GM03348 (cell line): Measurements from ENCODE around the gene F11R.
A peak's percentile ranks its signal among the peaks of the same experiment; 100 is the strongest.
"Not testable (repeated sequence)": the region's sequence is repeated elsewhere in the genome, so short reads cannot be mapped to it uniquely, and the experiment has no call there.

Source experiments
- DNase-seq: peaks from one replicate; pipeline ENCODE4 v3.0.0; 2012; ENCODE audit warnings: low spot score

Gene F11R

GRCh38 chr1:161044535-161044907 is 23.6 kb upstream of the F11R start:
- DNase-seq, result peak; percentile 31

GRCh38 chr1:161039546-161039945 is 18.6 kb upstream of the F11R start:
- no peak for DNase-seq

GRCh38 chr1:161039154-161039545 is 18.2 kb upstream of the F11R start:
- DNase-seq, result no peak

- no peak for DNase-seq
Measured at GRCh38 chr1:161038523-161039153, 17.7 kb upstream of the F11R start, which contains the start of gene TSTD1. TSS of gene TSTD1 (minus strand) at chr1:161038964. CDS start at chr1:161038889, 75 bp downstream.

- no peak for DNase-seq
Measured at GRCh38 chr1:161037661-161038522, 16.9 kb upstream of the F11R start.

- no peak for DNase-seq
Measured at GRCh38 chr1:161033751-161034150, 12.8 kb upstream of the F11R start.

- no peak for DNase-seq
Measured at GRCh38 chr1:161032409-161032808, 11.5 kb upstream of the F11R start.

- no peak for DNase-seq
Measured at GRCh38 chr1:161031874-161032273, 10.9 kb upstream of the F11R start.

GRCh38 chr1:161029466-161029865 is 8.5 kb upstream of the F11R start:
- DNase-seq, result not testable (repeated sequence)

- not testable (repeated sequence) for DNase-seq
Measured at GRCh38 chr1:161026954-161027353, 6.0 kb upstream of the F11R start.

- not testable (repeated sequence) for DNase-seq
Measured at GRCh38 chr1:161022432-161022831, 1.5 kb upstream of the F11R start.

GRCh38 chr1:161021970-161022353 is 1.0 kb upstream of the F11R start:
- DNase-seq, result no peak

GRCh38 chr1:161021165-161021969 is 415 bp upstream of the F11R start:
- peak; percentile 83 for DNase-seq

GRCh38 chr1:161019751-161020495 is 1.0 kb downstream of the F11R start:
- peak; percentile 23 for DNase-seq

- not testable (repeated sequence) for DNase-seq
Measured at GRCh38 chr1:161019111-161019660, 1.8 kb downstream of the F11R start.

- no peak for DNase-seq
Measured at GRCh38 chr1:161018631-161018930, 2.4 kb downstream of the F11R start.

GRCh38 chr1:161017756-161018630 is 3.0 kb downstream of the F11R start:
- DNase-seq, result no peak

GRCh38 chr1:161017181-161017580 is 3.8 kb downstream of the F11R start:
- DNase-seq, result not testable (repeated sequence)

- not testable (repeated sequence) for DNase-seq
Measured at GRCh38 chr1:161016683-161017082, 4.3 kb downstream of the F11R start.

- DNase-seq, result peak; percentile 80
Measured at GRCh38 chr1:161013488-161014230, 7.3 kb downstream of the F11R start.
